CD4-positive, alpha-beta T cell (primary cell): ENCODE results near the gene GAREM1. TPM values are rescaled to one million over a fixed set of nuclear protein-coding genes. Genes with fewer than 3 reads are reported as not detected.

Experiments
- ATAC-seq: fragments of 200-7000 bp; cut with Tn5 transposase; one replicate; pipeline ENCODE4 v1.10.0; 2022; ENCODE audit warnings: mild to moderate bottlenecking; ENCODE audit not compliant: poor library complexity
- CTCF ChIA-PET: fragments of 350-600 bp; sonication (Branson Sonifier 250); formaldehyde crosslinking; loops from one replicate; lab custom pipeline; 2021; ENCODE audit warnings: antibody characterized with exemption, inconsistent platforms; lab: Charles Lee
- POLR2A ChIA-PET: fragments of 350-600 bp; sonication (Branson Sonifier 250); formaldehyde crosslinking; loops from one replicate; lab custom pipeline; 2021; ENCODE audit warnings: antibody characterized with exemption, inconsistent platforms; lab: Charles Lee
- DNase-seq, 14 experiments: peaks; one replicate each; pipeline ENCODE4 v3.0.0-alpha.2; 2013 to 2020; ENCODE audit warnings: mixed read lengths in 2 of 14
- H3K27ac ChIP-seq, 2 donors: one replicate each; pipeline versions ENCODE4 v1.5.1 to v1.7.0; 2013; ENCODE audit warnings: low read length in 2 of 2, low read depth in 1 of 2, mild to moderate bottlenecking in 1 of 2
- H3K27me3 ChIP-seq, 2 experiments: 1 replicate in 1 of 2; 2 replicates in 1 of 2; pipeline versions ENCODE4 v1.6.1 to v1.7.0; 2013; ENCODE audit warnings: low read length in 2 of 2, control low read depth in 1 of 2, mild to moderate bottlenecking in 1 of 2, moderate library complexity in 1 of 2; ENCODE audit not compliant: insufficient read depth in 2 of 2, control insufficient read depth in 1 of 2
- H3K36me3 ChIP-seq: one replicate; pipeline ENCODE4 v1.6.1; 2013; ENCODE audit warnings: low read length, control low read depth; ENCODE audit not compliant: insufficient read depth
- H3K4me1 ChIP-seq: one replicate; pipeline ENCODE4 v1.6.1; 2013; ENCODE audit warnings: low read length, control low read depth; ENCODE audit not compliant: insufficient read depth
- H3K4me3 ChIP-seq: one replicate; pipeline ENCODE4 v1.5.1; 2013; ENCODE audit warnings: mild to moderate bottlenecking, low read length, moderate library complexity
- H3K9me3 ChIP-seq, 2 experiments: 1 replicate in 1 of 2; 2 replicates in 1 of 2; pipeline versions ENCODE4 v1.6.1 to v1.7.0; 2013; ENCODE audit warnings: low read length in 2 of 2, mild to moderate bottlenecking in 2 of 2, control low read depth in 1 of 2, moderate library complexity in 1 of 2; ENCODE audit not compliant: control insufficient read depth in 1 of 2, insufficient read depth in 1 of 2
- H3K27ac Mint-ChIP-seq: one replicate; pipeline ENCODE4 v1.8.0; 2020; ENCODE audit warnings: mixed read lengths
- H3K27me3 Mint-ChIP-seq: one replicate; pipeline ENCODE4 v1.8.0; 2021; ENCODE audit warnings: mixed read lengths
- H3K36me3 Mint-ChIP-seq: one replicate; pipeline ENCODE4 v1.8.0; 2021; ENCODE audit warnings: low read depth, mixed read lengths
- H3K4me1 Mint-ChIP-seq: one replicate; pipeline ENCODE4 v1.8.0; 2021; ENCODE audit warnings: low read depth, mixed read lengths
- H3K4me3 Mint-ChIP-seq: one replicate; pipeline ENCODE4 v1.8.0; 2020; ENCODE audit warnings: mild to moderate bottlenecking, mixed read lengths
- H3K9me3 Mint-ChIP-seq: one replicate; pipeline ENCODE4 v1.8.0; 2020; ENCODE audit warnings: mixed read lengths
- CTCF ChIP-seq: fragments of 200-600 bp; IDR thresholded peaks from one replicate; pipeline ENCODE4 v1.8.0; 2022; ENCODE audit warnings: antibody characterized with exemption, mild to moderate bottlenecking
- intact Hi-C, 2 experiments: fragments of 100-400 bp; cut with DNase I in 1 of 2; cut with micrococcal nuclease in 1 of 2; formaldehyde crosslinking; loops; one replicate each; pipeline versions ENCODE4 v1.15.1 to v1.9.0; 2023 to 2025; cut with DNase I, micrococcal nuclease
- total RNA-seq, 174 experiments: library from RNA in 2 of 174; stranded (reverse) in 2 of 174; gene quantifications; one replicate each; pipeline ENCODE4 v1.2.3 and lab custom pipeline; 2021 to 2026

The GAREM1 gene
- total RNA-seq, 2 experiments from 2014 or later: 0.14 to 0.34 TPM

- peaks cover 81% of the 10 kb centered on the region for H3K27me3 Mint-ChIP-seq
- intact Hi-C loops: no loop called here
Measured at GRCh38 chr18:32454593-32454992, 16.1 kb downstream of the GAREM1 start.

GRCh38 chr18:32450874-32451273, 19.8 kb downstream of the GAREM1 start:
- Histone ChIP-seq H3K4me3 (no peak overlapping the region), H3K27me3 (no peaks in the 10 kb centered on the region), H3K9me3 (no peaks in the 10 kb centered on the region), H3K4me1 (no peaks in the 10 kb centered on the region), H3K36me3 (no peaks in the 10 kb centered on the region), H3K27ac (no peak overlapping the region)
- ChIA-PET CTCF (interaction anchor here (0.9 kb wide), 1 partner anchor 12 kb away, joined by 3 read pairs; no protein-coding TSS in a partner anchor), POLR2A (no interaction called here)
- DNase-seq: no peak
- no peak for ATAC-seq
- no peak for TF ChIP-seq CTCF
- Mint-ChIP-seq H3K9me3 (no peaks in the 10 kb centered on the region), H3K27ac (no peak overlapping the region), H3K4me1 (no peaks in the 10 kb centered on the region), H3K4me3 (no peak overlapping the region), H3K36me3 (no peaks in the 10 kb centered on the region), H3K27me3 (peaks cover 66% of the 10 kb centered on the region)
- intact Hi-C loops: no loop called here

More at GRCh38 chr18:32454593-32454992, 16.1 kb downstream of the GAREM1 start:
- H3K4me3 ChIP-seq: no peak overlapping the region
- H3K36me3 ChIP-seq: no peaks in the 10 kb centered on the region
- H3K27ac Mint-ChIP-seq: no peak overlapping the region
- ChIA-PET CTCF (no interaction called here), POLR2A (no interaction called here)
- no peaks in the 10 kb centered on the region for H3K9me3 Mint-ChIP-seq
- no peak overlapping the region for H3K4me3 Mint-ChIP-seq
- no peaks in the 10 kb centered on the region for H3K9me3 ChIP-seq
- no peak for TF ChIP-seq CTCF
- H3K27ac ChIP-seq: no peak overlapping the region
- no peaks in the 10 kb centered on the region for H3K4me1 ChIP-seq
- H3K36me3 Mint-ChIP-seq: no peaks in the 10 kb centered on the region
- H3K4me1 Mint-ChIP-seq: no peaks in the 10 kb centered on the region
- no peak for ATAC-seq
- no peak for DNase-seq
- H3K27me3 ChIP-seq: peaks cover 0 to 17% of the 10 kb centered on the region in 2 experiments

- ATAC-seq: no peak
Measured at GRCh38 chr18:32450026-32450691, 20.5 kb downstream of the GAREM1 start.

More at GRCh38 chr18:32450026-32450691, 20.5 kb downstream of the GAREM1 start:
- no peak for TF ChIP-seq CTCF
- Mint-ChIP-seq H3K27me3 (peaks cover 59% of the 10 kb centered on the region), H3K9me3 (no peaks in the 10 kb centered on the region), H3K4me1 (no peaks in the 10 kb centered on the region), H3K27ac (no peak overlapping the region), H3K36me3 (no peaks in the 10 kb centered on the region), H3K4me3 (no peak overlapping the region)
- CTCF ChIA-PET: interaction anchor here (0.9 kb wide), 1 partner anchor 11 kb away, joined by 3 read pairs; no protein-coding TSS in a partner anchor
- Histone ChIP-seq H3K36me3 (no peaks in the 10 kb centered on the region), H3K9me3 (no peaks in the 10 kb centered on the region), H3K4me3 (no peak overlapping the region), H3K27me3 (no peaks in the 10 kb centered on the region), H3K27ac (no peak overlapping the region), H3K4me1 (no peaks in the 10 kb centered on the region)
- POLR2A ChIA-PET: no interaction called here
- intact Hi-C loops: no loop called here
- no peak for DNase-seq
